ENCODE results near the gene PRIM1. TPM values are rescaled to one million over a fixed set of nuclear protein-coding genes. Genes with fewer than 3 reads are reported as not detected.

The PRIM1 gene
- total RNA-seq, 2 donors from 2014 or later, result 6.5 to 18.6 TPM

GRCh38 chr12:56766535-56766934 is 14.4 kb upstream of the PRIM1 start:
- no peaks in the 10 kb centered on the region for H3K4me1 ChIP-seq
- no peaks in the 10 kb centered on the region for H3K36me3 ChIP-seq
- H3K27ac ChIP-seq, result no peak overlapping the region
- H3K9ac ChIP-seq (ENCODE audit: low read depth in 2 of 2, low read length in 2 of 2), result no peak overlapping the region
- no peak overlapping the region for H3K4me3 ChIP-seq
- H3K27me3 ChIP-seq, result no peaks in the 10 kb centered on the region
- no peak for TF ChIP-seq CTCF (IDR thresholded peaks at IDR 0.05)
- intact Hi-C loops (cut with DNase I), result no loop called here
- no peak for DNase-seq
- H3K9me3 ChIP-seq, result no peaks in the 10 kb centered on the region

GRCh38 chr12:56763753-56764657 is 11.9 kb upstream of the PRIM1 start:
- Histone ChIP-seq H3K27ac (no peak overlapping the region), H3K36me3 (no peaks in the 10 kb centered on the region), H3K4me1 (no peaks in the 10 kb centered on the region), H3K4me3 (no peak overlapping the region), H3K9ac (ENCODE audit: low read depth in 2 of 2, low read length in 2 of 2) (no peak overlapping the region), H3K9me3 (no peaks in the 10 kb centered on the region), H3K27me3 (no peaks in the 10 kb centered on the region)
- TF ChIP-seq CTCF (IDR thresholded peaks at IDR 0.05), result no peak
- intact Hi-C loops (cut with DNase I), result no loop called here
- no peak for DNase-seq

GRCh38 chr12:56761812-56762211 is 9.7 kb upstream of the PRIM1 start:
- Histone ChIP-seq H3K4me1 (no peaks in the 10 kb centered on the region), H3K9ac (ENCODE audit: low read depth in 2 of 2, low read length in 2 of 2) (no peak overlapping the region), H3K27ac (no peak overlapping the region), H3K9me3 (no peaks in the 10 kb centered on the region), H3K4me3 (no peak overlapping the region), H3K36me3 (no peaks in the 10 kb centered on the region), H3K27me3 (no peaks in the 10 kb centered on the region)
- TF ChIP-seq CTCF (IDR thresholded peaks at IDR 0.05), result no peak
- DNase-seq, result no peak
- intact Hi-C loops (cut with DNase I), result no loop called here

GRCh38 chr12:56760460-56760859 is 8.3 kb upstream of the PRIM1 start:
- no peaks in the 10 kb centered on the region for H3K9me3 ChIP-seq
- H3K9ac ChIP-seq (ENCODE audit: low read depth in 2 of 2, low read length in 2 of 2), result no peak overlapping the region
- no peak for DNase-seq
- no peak for TF ChIP-seq CTCF (IDR thresholded peaks at IDR 0.05)
- no peaks in the 10 kb centered on the region for H3K4me1 ChIP-seq
- no peak overlapping the region for H3K27ac ChIP-seq
- no peaks in the 10 kb centered on the region for H3K27me3 ChIP-seq
- H3K36me3 ChIP-seq, result no peaks in the 10 kb centered on the region
- no peak overlapping the region for H3K4me3 ChIP-seq
- intact Hi-C loops (cut with DNase I), result no loop called here

GRCh38 chr12:56759263-56759908 is 7.3 kb upstream of the PRIM1 start:
- Histone ChIP-seq H3K36me3 (no peaks in the 10 kb centered on the region), H3K27ac (no peak overlapping the region), H3K9me3 (no peaks in the 10 kb centered on the region), H3K4me3 (no peak overlapping the region), H3K4me1 (no peaks in the 10 kb centered on the region), H3K9ac (ENCODE audit: low read depth in 2 of 2, low read length in 2 of 2) (no peak overlapping the region), H3K27me3 (no peaks in the 10 kb centered on the region)
- intact Hi-C loops (cut with DNase I), result loop anchor here (2.0 to 5.0 kb wide), 2 partner anchors 227 to 243 kb away; no protein-coding TSS in a partner anchor
- TF ChIP-seq CTCF (IDR thresholded peaks at IDR 0.05), result no peak
- no peak for DNase-seq
